NCI-H1092 (cell line): Measurements from ENCODE around the gene HRAS.

ENCODE experiments used
- DNase-seq: peaks from one replicate; lab custom pipeline; 2025; lab: John Stamatoyannopoulos, UW

HRAS gene

GRCh38 chr11:494761-495536, 40.4 kb downstream of the HRAS start:
- DNase-seq, result no peak

- no peak for DNase-seq
These were observed 42.7 kb downstream of the HRAS start for GRCh38 chr11:492427-493226.

- DNase-seq, result no peak
These were observed 44.0 kb downstream of the HRAS start for GRCh38 chr11:491358-491757.

DNA sequence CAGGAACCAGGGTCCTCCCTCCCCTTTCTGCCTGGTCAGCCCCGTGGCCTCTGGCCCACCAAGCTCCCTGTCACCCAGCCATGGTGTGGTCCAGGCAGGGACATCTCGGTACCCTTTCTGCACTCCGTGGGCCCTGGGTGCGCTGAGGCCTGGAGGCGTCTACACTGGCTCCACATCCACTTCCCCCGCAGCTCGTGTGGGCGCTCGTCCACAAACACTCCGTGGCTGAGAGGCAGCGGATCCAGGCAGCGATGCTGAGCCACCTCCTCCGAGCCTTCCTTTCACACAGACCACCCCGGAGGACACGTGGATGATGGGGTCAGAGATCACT, 44.5 kb downstream of the HRAS start:
- no peak for DNase-seq

DNA sequence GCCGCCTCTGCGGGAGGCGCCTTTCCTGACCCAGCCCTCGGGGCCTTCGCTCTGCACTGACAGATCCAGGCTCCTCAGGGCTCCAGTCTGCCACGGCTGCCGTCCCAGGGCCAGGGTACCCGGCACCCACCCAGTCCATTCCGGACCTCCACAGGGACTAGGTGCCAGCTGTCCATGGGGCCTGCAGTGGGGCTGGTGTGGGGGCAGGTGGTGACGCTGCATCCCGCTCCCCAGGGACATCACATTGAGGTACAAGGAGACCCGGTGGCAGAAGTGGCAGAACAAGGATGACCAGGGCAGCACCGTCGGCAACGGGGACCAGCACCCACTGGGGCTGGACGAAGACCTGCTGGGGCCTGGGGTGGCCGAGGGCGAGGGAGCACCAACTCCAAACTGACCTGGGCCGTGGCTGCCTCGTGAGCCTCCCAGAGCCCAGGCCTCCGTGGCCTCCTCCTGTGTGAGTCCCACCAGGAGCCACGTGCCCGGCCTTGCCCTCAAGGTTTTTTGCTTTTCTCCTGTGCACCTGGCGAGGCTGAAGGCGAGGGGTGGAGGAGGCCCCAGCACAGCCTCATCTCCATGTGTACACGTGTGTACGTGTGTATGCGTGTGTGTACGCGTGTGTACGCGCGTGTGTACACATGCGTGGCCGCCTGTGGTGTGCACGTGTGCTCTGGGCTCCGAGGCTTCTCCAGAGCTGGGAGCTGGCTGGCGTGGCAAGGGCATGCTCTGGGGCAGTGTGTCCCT, 45.0 kb downstream of the HRAS start:
- no peak for DNase-seq

GRCh38 chr11:489610-490185, 45.7 kb downstream of the HRAS start:
- DNase-seq, result no peak

GRCh38 chr11:488992-489391, 46.4 kb downstream of the HRAS start:
- DNase-seq, result no peak

DNA sequence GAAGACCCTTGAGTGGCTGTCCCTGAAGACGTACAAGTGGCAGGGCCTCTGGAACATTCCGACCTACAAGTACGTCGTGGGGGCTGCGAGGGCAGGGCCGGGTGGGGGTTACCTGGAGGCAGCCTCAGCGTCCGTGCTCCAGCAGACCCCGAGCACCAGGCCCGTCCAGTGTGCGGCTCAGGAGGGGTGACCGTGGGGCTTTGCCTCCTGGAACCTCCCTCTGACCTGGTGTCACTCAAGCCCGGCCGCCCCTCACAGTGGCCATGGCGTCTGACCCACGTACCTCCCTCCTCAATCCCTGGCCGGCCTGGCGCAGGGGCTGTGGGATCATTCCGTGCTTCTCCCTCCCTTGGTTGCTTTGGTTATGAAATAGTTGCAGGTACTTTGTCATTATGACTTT, 46.8 kb downstream of the HRAS start:
- DNase-seq, result no peak

DNA sequence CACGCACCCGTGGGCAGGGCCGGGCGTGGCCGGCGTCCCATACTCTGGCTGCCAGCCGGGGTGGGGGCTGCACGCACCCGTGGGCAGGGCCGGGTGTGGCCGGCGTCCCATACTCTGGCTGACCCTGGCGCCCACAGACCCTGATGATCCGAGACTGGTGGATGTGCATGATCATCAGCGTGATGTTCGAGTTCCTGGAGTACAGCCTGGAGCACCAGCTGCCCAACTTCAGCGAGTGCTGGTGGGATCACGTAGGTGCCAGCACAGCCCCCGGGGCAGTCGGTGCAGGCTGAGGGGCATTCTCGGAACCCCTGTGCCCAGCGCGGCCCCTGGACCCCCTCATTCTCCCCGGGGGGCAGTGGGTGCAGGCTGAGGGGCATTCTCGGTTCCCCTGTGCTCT, 47.3 kb downstream of the HRAS start:
- no peak for DNase-seq

DNA sequence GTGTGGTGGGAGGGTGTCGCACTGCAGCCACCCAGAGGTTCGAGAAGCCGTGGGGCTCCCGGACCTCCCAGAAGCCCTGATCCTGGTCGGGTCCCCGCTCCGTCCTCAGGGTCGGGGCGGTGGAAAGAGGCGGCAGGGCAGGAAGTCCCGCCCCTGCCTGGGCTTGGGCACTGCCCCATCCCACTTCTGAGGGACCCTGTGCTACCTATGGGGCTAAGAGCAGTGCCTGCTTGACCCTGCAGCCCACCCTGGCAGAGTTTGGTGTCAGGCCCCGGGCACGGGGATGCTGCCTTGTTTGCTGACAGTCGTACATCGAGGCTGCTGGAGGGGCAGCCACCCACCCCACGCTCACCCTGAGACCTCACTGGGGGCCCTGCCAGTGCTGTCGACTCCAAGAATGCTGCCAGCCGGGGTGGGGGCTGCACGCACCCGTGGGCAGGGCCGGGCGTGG, 47.8 kb downstream of the HRAS start:
- DNase-seq, result no peak

DNA sequence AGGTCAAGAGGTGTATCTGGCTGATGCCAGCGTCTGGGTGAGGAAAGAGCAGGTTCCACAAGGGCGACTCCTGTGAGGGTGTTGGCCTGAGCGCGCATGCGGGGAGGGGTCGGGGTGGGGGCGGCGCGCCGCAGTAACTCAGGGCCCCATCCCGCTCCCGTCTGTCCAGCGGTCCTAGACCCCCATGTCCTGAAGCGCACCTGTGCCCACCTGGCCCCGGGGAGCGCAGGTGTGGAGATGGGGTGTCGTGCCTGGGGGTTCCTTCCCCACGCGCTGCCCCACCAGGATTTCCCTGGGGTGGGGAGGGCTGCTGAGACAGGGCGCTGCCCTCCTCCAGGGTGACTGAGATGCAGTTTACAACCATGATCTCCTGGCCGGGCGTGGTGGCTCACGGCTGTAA, 49.2 kb downstream of the HRAS start:
- DNase-seq, result no peak

DNA sequence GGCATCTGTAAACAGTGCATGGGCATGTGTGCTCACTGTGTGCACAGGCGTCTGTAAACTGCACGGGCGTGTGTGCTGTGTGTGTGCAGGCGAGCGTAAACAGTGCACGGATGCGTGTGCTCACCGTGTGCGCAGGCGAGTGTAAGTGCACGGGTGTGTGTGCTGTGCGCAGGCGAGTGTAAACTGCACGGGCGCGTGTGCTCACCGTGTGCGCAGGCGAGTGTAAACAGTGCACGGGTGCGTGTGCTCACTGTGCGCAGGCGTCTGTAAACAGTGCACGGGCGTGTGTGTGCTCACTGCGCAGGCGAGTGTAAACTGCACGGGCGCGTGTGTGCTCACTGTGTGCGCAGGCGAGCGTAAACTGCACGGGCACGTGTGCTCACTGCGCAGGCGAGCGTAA, 50.8 kb downstream of the HRAS start:
- DNase-seq, result no peak
